Mucosa of stomach (tissue), 1 donor: Measurements from ENCODE around the gene GLIS2.

ENCODE experiments used
- H3K27me3 ChIP-seq: one replicate; pipeline ENCODE4 v1.7.0; 2013; ENCODE audit warnings: mild to moderate bottlenecking, low read length; ENCODE audit not compliant: control insufficient read depth, insufficient read depth
- H3K36me3 ChIP-seq: one replicate; pipeline ENCODE4 v1.7.0; 2013; ENCODE audit warnings: low read length; ENCODE audit not compliant: control insufficient read depth, insufficient read depth
- H3K4me1 ChIP-seq: one replicate; pipeline ENCODE4 v1.7.0; 2013; ENCODE audit warnings: mild to moderate bottlenecking, low read length; ENCODE audit not compliant: control insufficient read depth, insufficient read depth
- H3K4me3 ChIP-seq: one replicate; pipeline ENCODE4 v1.7.0; 2013; ENCODE audit warnings: low read length
- H3K9ac ChIP-seq: one replicate; pipeline ENCODE4 v1.7.0; 2013; ENCODE audit warnings: mild to moderate bottlenecking, low read length, moderate library complexity
- H3K9me3 ChIP-seq: one replicate; pipeline ENCODE4 v1.7.0; 2013; ENCODE audit warnings: mild to moderate bottlenecking, low read length, moderate library complexity; ENCODE audit not compliant: control insufficient read depth
- donor health status: Pancreatic carcinoma.

Gene GLIS2

GRCh38 chr16:4301968-4302367 lies 13.9 kb upstream of the GLIS2 start:
- Histone ChIP-seq H3K4me1 (peaks cover 20% of the 10 kb centered on the region), H3K9ac (no peak overlapping the region), H3K27me3 (no peaks in the 10 kb centered on the region), H3K36me3 (no peaks in the 10 kb centered on the region), H3K9me3 (no peaks in the 10 kb centered on the region), H3K4me3 (no peak overlapping the region)

GRCh38 chr16:4303973-4304372 lies 11.9 kb upstream of the GLIS2 start:
- no peak overlapping the region for H3K4me3 ChIP-seq
- no peaks in the 10 kb centered on the region for H3K36me3 ChIP-seq
- H3K9ac ChIP-seq, result no peak overlapping the region
- H3K27me3 ChIP-seq, result no peaks in the 10 kb centered on the region
- H3K9me3 ChIP-seq, result no peaks in the 10 kb centered on the region
- peaks cover 18% of the 10 kb centered on the region for H3K4me1 ChIP-seq

- H3K27me3 ChIP-seq, result no peaks in the 10 kb centered on the region
- H3K4me1 ChIP-seq, result peaks cover 10% of the 10 kb centered on the region
- H3K36me3 ChIP-seq, result no peaks in the 10 kb centered on the region
- H3K9me3 ChIP-seq, result no peaks in the 10 kb centered on the region
- peak overlapping the region; percentile 44 for H3K9ac ChIP-seq
- peak overlapping the region; percentile 40 for H3K4me3 ChIP-seq
Observed at GRCh38 chr16:4306470-4307214, 9.2 kb upstream of the GLIS2 start.

DNA sequence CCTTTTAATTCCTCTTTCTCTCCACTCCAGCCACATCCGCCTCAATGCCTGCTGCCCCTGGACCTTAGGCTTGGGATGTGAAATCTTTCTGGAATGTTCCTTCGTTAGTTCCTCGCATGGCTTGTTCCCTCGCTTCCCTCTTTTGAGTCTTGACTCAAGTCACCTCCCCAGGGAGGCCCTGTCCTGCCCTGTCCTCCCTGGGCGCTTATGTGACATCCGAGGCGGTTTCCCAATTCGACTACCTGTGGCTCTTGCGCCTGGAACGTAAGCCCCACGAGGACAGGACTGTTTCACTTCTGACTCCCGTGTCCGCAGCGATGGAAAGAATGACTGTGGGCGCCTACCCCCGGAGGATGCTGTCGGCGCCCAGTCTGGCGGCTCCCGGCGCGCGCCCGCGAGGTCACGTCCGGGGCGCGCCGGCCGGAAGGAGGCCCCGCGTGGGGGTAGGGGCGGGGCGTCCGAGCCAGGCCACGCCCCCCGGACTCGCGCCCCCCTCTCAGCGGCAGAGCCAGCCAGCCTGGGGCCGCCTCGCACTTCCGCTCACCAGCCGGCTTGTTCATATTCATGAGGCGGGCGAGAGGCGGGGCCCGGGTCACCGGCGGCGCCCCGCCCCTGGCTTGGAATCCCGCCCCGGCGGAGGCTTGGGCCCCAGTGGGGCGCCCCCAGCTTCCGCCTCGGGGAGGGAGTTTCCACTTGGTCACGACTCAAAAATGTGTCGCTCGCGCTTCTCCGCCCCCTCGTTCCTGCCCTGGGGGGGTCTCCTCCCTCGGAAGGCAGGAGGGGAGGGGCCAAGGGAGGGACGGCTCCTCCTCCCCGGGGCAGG lies 8.4 kb upstream of the GLIS2 start:
- peak overlapping the region; percentile 44 for H3K9ac ChIP-seq

DNA sequence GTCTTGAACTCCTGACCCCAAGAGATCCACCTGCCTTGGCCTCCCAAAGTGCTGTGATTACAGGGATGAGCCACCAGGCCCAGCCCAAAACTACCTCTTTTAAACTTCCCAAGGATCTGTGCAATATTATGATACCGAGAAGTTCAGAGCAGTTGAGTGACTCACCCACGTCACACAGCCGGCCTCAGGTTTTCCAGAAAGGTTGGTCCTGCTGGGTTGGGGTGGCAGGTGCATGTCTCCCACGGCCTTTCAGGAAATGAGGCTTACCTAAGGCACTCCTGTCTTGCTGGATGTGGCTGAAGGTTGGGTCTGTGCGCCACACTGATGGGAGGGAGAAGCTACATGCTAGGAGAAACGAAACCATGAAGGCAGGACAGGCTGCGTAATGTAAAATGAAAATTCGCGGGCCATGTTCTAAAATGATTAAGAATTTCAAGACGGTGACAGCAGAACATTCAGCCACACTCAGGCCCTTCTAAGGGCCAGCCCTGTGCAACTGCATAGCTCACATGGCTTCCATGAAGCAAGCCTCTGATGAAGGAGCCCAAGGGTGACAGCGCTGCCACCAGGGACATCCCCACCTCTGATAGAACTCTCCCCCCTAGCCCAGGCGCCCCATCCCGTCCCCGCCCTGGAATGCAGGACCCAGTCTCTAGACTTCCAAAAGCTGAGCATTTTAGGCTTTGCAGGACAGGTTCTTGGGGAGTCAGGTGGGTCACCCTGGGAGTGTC lies 6.6 kb upstream of the GLIS2 start:
- Histone ChIP-seq H3K9ac (no peak overlapping the region), H3K27me3 (peaks cover 7% of the 10 kb centered on the region), H3K4me1 (peaks cover 15% of the 10 kb centered on the region), H3K9me3 (no peaks in the 10 kb centered on the region), H3K4me3 (no peak overlapping the region), H3K36me3 (no peaks in the 10 kb centered on the region)

More for the DNA sequence above, 8.4 kb upstream of the GLIS2 start:
- peak overlapping the region; percentile 40 for H3K4me3 ChIP-seq
- H3K9me3 ChIP-seq, result no peaks in the 10 kb centered on the region
- H3K27me3 ChIP-seq, result no peaks in the 10 kb centered on the region
- H3K36me3 ChIP-seq, result no peaks in the 10 kb centered on the region
- H3K4me1 ChIP-seq, result peaks cover 10% of the 10 kb centered on the region

GRCh38 chr16:4309833-4310266 lies 6.0 kb upstream of the GLIS2 start:
- no peaks in the 10 kb centered on the region for H3K36me3 ChIP-seq
- no peak overlapping the region for H3K9ac ChIP-seq
- H3K4me1 ChIP-seq, result peaks cover 19% of the 10 kb centered on the region
- no peaks in the 10 kb centered on the region for H3K9me3 ChIP-seq
- H3K4me3 ChIP-seq, result no peak overlapping the region
- peaks cover 13% of the 10 kb centered on the region for H3K27me3 ChIP-seq

DNA sequence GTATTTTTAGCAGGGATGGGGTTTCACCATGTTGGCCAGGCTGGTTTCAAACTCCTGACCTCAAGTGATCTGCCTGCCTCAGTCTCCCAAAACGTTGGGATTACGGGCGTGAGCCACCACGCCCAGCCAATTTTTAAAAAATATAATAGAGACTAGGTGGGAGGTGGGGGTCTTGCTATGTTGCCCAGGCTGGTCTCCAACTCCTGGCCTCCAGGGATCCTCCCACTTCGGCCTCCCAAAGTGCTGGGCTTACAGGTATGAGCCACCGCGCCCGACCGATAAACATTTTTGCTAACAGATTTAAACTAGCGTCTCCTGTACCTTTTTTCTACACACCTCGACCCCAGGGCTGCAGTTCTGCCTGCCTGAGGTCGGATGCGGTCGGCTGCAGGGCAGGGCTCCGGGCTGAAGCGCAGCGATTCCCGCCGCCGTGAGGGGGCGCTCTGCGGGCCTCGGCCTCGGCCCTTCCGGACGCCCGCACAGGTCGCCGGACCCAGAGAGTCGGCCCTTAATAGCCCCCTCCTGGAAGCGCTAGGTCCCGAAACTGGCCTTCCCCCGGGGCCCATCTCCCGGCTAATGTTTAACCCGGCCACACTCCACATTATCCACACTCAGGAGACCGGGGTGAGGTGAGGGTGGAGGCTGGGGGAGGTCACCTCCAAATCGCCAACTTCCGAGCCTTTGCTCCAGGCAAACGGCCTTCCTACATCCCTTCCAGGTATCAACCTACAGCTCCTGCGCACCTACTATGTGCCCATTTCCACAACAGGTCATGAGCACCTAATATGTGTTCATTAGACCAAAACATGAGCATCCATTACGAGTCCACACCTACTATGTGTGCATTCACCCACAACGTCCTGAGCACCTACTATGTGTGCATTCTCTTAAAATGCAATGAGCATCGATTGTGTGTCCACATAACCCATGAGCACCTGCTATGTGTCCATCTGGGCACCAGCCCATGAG lies 2.0 kb upstream of the GLIS2 start:
- H3K27me3 ChIP-seq, result peaks cover 33% of the 10 kb centered on the region
- no peaks in the 10 kb centered on the region for H3K36me3 ChIP-seq
- H3K4me3 ChIP-seq, result no peak overlapping the region
- peaks cover 24% of the 10 kb centered on the region for H3K4me1 ChIP-seq
- no peak overlapping the region for H3K9ac ChIP-seq
- no peaks in the 10 kb centered on the region for H3K9me3 ChIP-seq

- H3K36me3 ChIP-seq, result no peaks in the 10 kb centered on the region
- peaks cover 39% of the 10 kb centered on the region for H3K27me3 ChIP-seq
- H3K9ac ChIP-seq, result peak overlapping the region; percentile 43
- H3K9me3 ChIP-seq, result no peaks in the 10 kb centered on the region
- H3K4me3 ChIP-seq, result no peak overlapping the region
- peaks cover 30% of the 10 kb centered on the region for H3K4me1 ChIP-seq
Observed at GRCh38 chr16:4314532-4315185, 1.2 kb upstream of the GLIS2 start.

- peaks cover 39% of the 10 kb centered on the region for H3K4me1 ChIP-seq
Observed at GRCh38 chr16:4316108-4316863, 419 bp downstream of the GLIS2 start.

GRCh38 chr16:4316864-4317531 lies 1.1 kb downstream of the GLIS2 start:
- Histone ChIP-seq H3K9ac (peak overlapping the region; percentile 15), H3K36me3 (no peaks in the 10 kb centered on the region), H3K27me3 (peaks cover 39% of the 10 kb centered on the region), H3K4me3 (no peak overlapping the region), H3K4me1 (peaks cover 39% of the 10 kb centered on the region), H3K9me3 (no peaks in the 10 kb centered on the region)

More at GRCh38 chr16:4316108-4316863, 419 bp downstream of the GLIS2 start:
- H3K9me3 ChIP-seq, result no peaks in the 10 kb centered on the region
- H3K36me3 ChIP-seq, result no peaks in the 10 kb centered on the region
- peaks cover 39% of the 10 kb centered on the region for H3K27me3 ChIP-seq
- H3K9ac ChIP-seq, result peak overlapping the region; percentile 15
- no peak overlapping the region for H3K4me3 ChIP-seq
